Colon (tissue), 2 donors: Measurements from ENCODE around the gene CDH4.
"Not testable (repeated sequence)": the region's sequence is repeated elsewhere in the genome, so short reads cannot be mapped to it uniquely, and the experiment has no call there.

ENCODE experiments used
- FAIRE-seq: peaks from 2 replicates; lab custom pipeline; 2012; peaks lifted over from hg19 to GRCh38; lab: Jason Lieb, UNC
- donor health status: control.
- donor health status: control.

Gene CDH4

DNA sequence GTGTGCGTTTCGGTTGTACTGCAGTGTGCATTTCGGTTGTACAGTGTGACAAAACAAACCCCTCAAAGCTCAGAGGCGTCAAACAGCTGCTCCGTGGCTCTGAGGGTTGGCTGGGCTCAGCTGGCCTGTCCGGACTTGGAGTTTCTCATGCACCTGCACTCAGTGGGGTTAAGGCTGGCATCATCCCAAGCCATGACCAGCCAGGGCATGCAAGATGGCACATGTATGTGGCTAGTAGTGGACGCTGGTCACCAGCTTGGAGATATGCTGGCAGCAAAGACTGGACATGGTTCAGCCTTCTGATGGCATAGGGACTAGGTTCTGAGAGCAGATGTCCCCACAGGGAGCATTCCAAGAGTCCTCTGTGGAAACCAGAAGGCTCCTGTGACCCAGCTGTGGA, 187.2 kb downstream of the CDH4 start:
- no peak for FAIRE-seq

- FAIRE-seq: no peak
These were observed 188.5 kb downstream of the CDH4 start for GRCh38 chr20:61440548-61441055.

DNA sequence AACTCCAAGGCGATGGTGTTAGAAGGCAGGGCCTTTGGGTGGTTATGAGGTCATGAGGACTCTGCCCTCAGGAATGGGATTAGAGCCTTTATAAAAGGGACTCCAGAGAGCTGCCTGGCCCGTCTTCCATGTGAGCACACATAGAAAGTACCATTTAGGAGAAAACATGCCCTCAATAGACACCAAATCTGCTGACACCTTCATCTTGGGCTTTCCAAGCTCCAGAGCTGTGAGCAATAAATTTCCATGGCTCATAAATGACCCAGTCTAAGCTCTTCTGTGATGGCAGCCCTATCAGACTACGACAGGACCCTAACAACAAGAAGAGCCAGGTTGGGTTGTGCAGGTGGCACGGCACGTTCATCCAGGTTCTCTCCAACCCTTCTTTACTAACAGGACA, 189.5 kb downstream of the CDH4 start:
- FAIRE-seq: no peak

- FAIRE-seq: no peak
These were observed 190.1 kb downstream of the CDH4 start for GRCh38 chr20:61442075-61442670.

DNA sequence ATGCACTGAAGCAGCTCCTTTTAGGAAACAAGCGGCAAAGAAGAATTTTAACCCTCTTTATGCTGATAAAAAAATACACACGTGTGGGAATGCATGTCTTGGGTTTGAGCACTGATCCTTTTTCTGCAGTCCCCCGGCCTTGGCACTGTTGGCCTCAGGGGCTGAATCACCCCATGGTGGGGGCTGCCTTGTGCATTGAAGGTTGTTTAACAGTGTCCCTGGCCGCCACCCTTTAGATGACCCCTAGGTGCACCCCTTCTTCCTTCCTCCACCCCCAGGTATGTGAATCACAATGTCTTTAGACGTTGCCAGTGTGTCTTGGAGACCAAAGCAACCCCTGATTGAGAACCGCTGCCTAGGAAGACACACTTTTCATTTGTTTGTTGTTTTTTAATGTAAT, 190.7 kb downstream of the CDH4 start:
- FAIRE-seq: no peak

- no peak for FAIRE-seq
These were observed 191.5 kb downstream of the CDH4 start for GRCh38 chr20:61443443-61444126.

GRCh38 chr20:61444637-61445036, 192.6 kb downstream of the CDH4 start:
- FAIRE-seq: peak; percentile 82

GRCh38 chr20:61445138-61445537, 193.1 kb downstream of the CDH4 start:
- no peak for FAIRE-seq

GRCh38 chr20:61445741-61446140, 193.7 kb downstream of the CDH4 start:
- no peak for FAIRE-seq

- no peak for FAIRE-seq
These were observed 195.9 kb downstream of the CDH4 start for GRCh38 chr20:61447952-61448351.

DNA sequence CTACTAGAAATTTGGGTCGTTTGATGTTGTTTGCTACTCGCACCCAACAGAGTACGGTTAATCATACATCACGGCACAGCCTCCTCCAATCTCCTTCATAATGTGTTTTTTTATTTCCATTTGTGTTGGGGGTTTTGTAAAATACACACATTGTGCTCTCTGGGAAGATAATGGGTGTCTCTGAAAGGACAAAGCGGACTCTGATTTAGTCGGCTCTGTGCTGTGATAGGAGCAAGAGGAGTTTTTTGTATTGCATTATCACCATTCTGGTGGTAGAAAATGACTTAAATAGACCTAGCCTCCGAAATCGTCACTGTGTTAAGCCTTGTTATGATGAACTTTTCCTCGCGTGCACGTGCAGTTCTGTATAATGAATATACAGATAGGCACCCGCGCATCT, 196.3 kb downstream of the CDH4 start:
- FAIRE-seq: no peak

DNA sequence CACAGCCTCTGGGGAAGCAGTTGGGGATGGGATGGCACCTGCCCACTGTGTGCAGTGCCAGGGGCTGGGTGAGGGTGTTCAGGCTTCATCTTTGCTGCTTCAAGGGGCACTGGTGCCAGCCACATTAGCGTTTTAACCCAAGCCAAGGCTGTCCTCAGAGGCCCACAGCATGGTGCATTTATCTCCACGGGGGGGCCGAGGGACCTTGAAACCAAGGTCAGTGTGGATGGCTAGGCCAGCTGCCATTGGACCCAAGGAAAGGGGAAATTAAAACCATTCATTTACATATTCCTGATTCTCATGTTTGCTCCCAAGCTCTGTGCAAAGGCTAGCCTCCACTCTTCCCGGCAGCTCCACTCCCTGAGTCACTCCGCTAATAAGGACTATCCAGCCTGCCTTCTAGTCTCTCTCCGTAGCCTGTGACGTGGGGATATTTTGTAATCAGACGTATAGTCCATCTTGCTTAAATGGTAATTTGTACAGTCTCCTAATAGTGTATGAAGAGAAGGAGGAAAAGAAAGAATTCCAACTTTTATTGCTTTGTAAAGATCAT, 197.1 kb downstream of the CDH4 start:
- no peak for FAIRE-seq

GRCh38 chr20:61449916-61450315, 197.9 kb downstream of the CDH4 start:
- no peak for FAIRE-seq

GRCh38 chr20:61450549-61450948, 198.5 kb downstream of the CDH4 start:
- FAIRE-seq: no peak

- FAIRE-seq: no peak
These were observed 198.9 kb downstream of the CDH4 start for GRCh38 chr20:61451009-61451408.

GRCh38 chr20:61451953-61452352, 199.9 kb downstream of the CDH4 start:
- no peak for FAIRE-seq

DNA sequence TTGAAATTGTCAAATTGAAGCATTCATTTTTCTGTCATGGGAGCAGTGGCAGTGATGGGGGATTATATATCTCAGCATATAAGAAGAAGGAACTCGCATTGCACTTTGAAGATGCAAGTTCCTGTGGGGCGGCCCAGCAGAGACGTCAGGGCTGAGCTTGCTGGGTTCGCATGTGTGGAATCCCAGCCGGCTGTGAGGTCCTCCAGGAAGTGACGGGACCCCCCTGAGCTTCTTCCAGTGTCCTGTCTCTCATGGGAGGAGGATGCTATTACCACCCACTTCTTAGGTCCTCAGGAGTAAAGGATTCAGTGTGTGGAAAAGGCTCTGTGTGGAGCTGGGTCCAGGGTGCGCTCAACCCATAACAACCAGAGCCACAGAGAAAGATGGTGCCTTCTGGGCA, 201.2 kb downstream of the CDH4 start:
- FAIRE-seq: no peak

- FAIRE-seq: not testable (repeated sequence)
These were observed 201.6 kb downstream of the CDH4 start for GRCh38 chr20:61453623-61454022.

DNA sequence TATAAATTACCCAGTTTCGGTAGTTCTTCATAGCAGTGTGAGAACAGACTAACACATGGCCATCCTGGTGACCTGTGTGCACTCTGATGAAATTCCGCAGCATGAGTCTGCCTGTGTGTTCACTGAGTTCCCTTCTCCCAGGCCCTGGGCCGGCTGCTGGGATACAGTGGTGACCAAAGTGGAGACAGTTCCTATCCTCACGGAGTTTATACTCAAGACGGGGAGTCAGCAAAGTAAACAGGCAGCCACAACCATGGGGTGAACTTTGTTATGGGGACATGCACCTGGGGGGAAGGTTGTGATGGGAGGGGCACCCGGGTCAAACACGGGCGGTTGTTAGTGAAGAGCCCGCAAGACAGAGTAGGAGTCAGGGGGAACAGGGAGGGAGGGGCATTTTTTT, 202.0 kb downstream of the CDH4 start:
- FAIRE-seq: no peak

DNA sequence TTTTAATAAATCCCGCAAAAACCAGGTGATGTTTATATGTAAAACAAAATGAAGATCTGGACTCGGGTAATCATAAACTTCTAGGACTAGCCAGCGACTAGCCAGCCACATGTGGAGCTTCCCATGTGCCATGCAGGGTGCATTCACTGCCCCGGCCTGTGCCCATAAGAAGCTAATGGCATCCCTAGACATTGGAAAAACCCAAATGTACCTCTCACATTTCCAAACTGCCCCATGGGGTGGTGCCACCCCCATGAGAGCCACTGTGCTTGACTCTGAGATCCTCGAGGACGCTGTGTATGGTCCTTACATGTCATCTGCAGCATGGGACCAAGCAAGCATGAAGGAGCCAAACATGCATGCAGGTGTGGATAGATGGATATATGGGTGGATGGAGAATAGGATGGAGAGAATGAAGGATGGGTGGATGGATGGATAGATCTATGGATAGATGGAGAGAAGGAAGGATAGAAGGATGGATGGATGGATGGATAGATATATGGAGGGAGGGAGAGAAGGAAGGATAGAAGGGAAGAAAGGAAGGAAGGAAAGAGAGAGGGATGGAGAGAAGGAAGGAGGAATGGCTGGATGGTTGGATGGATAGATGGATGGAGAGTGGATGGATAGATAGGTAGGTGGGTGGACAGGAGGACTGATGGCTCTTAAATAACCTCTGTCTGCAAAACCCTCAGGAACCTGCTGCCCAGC, 203.6 kb downstream of the CDH4 start:
- FAIRE-seq: no peak

- FAIRE-seq: no peak
These were observed 205.7 kb downstream of the CDH4 start for GRCh38 chr20:61457725-61458124.

- no peak for FAIRE-seq
These were observed 206.2 kb downstream of the CDH4 start for GRCh38 chr20:61458146-61458746.

GRCh38 chr20:61459266-61459665, 207.2 kb downstream of the CDH4 start:
- FAIRE-seq: no peak
